DND-41 (cell line): Measurements from ENCODE around the gene AXIN1.

Experiments
- ATAC-seq: fragments of 200-7000 bp; cut with Tn5 transposase; 3 replicates; pipeline ENCODE4 v1.9.1; 2021; ENCODE audit warnings: low read depth; ENCODE audit not compliant: insufficient read depth
- DNase-seq: peaks from one replicate; pipeline ENCODE4 v3.0.0-alpha.2; 2020
- H2AFZ ChIP-seq: 2 replicates; pipeline ENCODE4 v1.6.0; 2012; ENCODE audit warnings: low read depth, low read length
- H3K27ac ChIP-seq: 2 replicates; pipeline ENCODE4 v1.5.1; 2012; ENCODE audit warnings: low read length, inconsistent platforms
- H3K27me3 ChIP-seq: fragments of 200-600 bp; sonication (generic); 2 replicates; pipeline ENCODE4 v1.6.0; 2012; ENCODE audit warnings: low read length, mild to moderate bottlenecking, inconsistent platforms; ENCODE audit not compliant: insufficient read depth, poor library complexity
- H3K36me3 ChIP-seq: 2 replicates; pipeline ENCODE4 v1.5.1; 2012; ENCODE audit warnings: low read length, inconsistent platforms; ENCODE audit not compliant: insufficient read depth
- H3K4me1 ChIP-seq: 2 replicates; pipeline ENCODE4 v1.5.1; 2012; ENCODE audit warnings: mild to moderate bottlenecking, low read length; ENCODE audit not compliant: insufficient read depth
- H3K4me2 ChIP-seq: 2 replicates; pipeline ENCODE4 v1.6.0; 2012; ENCODE audit warnings: mild to moderate bottlenecking, moderate library complexity, low read length, inconsistent platforms; ENCODE audit not compliant: insufficient read depth
- H3K4me3 ChIP-seq, 2 experiments: fragments of 200-600 bp in 1 of 2; shearing (Covaris generic) in 1 of 2; 2 replicates each; pipeline ENCODE4 v1.5.1; 2012 to 2016; ENCODE audit warnings: inconsistent platforms in 2 of 2, low read length in 2 of 2, mild to moderate bottlenecking in 2 of 2, low read depth in 1 of 2, moderate library complexity in 1 of 2
- H3K79me2 ChIP-seq: 2 replicates; pipeline ENCODE4 v1.6.0; 2012; ENCODE audit warnings: low read length, inconsistent platforms; ENCODE audit not compliant: insufficient read depth
- H3K9ac ChIP-seq: 2 replicates; pipeline ENCODE4 v1.6.0; 2012; ENCODE audit warnings: low read depth, mild to moderate bottlenecking, inconsistent platforms, low read length, moderate library complexity
- H3K9me3 ChIP-seq: 2 replicates; pipeline ENCODE4 v1.5.1; 2012; ENCODE audit warnings: low read length, moderate library complexity, mild to moderate bottlenecking, inconsistent platforms; ENCODE audit not compliant: insufficient read depth, severe bottlenecking
- H4K20me1 ChIP-seq: 2 replicates; pipeline ENCODE4 v1.6.0; 2012; ENCODE audit warnings: low read length; ENCODE audit not compliant: insufficient read depth
- CTCF ChIP-seq: IDR thresholded peaks from 2 replicates; pipeline ENCODE4 v1.5.1; 2012; ENCODE audit warnings: borderline replicate concordance, low read length, moderate library complexity, mild to moderate bottlenecking; ENCODE audit not compliant: poor library complexity, severe bottlenecking; ENCODE audit errors: extremely low read depth
- EZH2 ChIP-seq: IDR thresholded peaks from 3 replicates; pipeline ENCODE4 v1.6.1; 2012; ENCODE audit warnings: borderline replicate concordance, low read depth, mild to moderate bottlenecking, moderate library complexity, low read length, inconsistent platforms; ENCODE audit not compliant: severe bottlenecking

AXIN1 gene

GRCh38 chr16:307691-308312 lies 44.7 kb downstream of the AXIN1 start:
- no peak overlapping the region for H3K27ac ChIP-seq

GRCh38 chr16:306911-307370 lies 45.6 kb downstream of the AXIN1 start:
- H3K27me3 ChIP-seq: no peaks in the 10 kb centered on the region
- DNase-seq (no peak), ATAC-seq (no peak)
- no peak overlapping the region for H3K27ac ChIP-seq
- H3K4me2 ChIP-seq: no peak overlapping the region
- no peak overlapping the region for H3K9ac ChIP-seq
- no peak overlapping the region for H3K4me3 ChIP-seq
- TF ChIP-seq EZH2 (no peak), CTCF (no peak)
- peaks cover 37% of the 10 kb centered on the region for H4K20me1 ChIP-seq
- no peaks in the 10 kb centered on the region for H3K9me3 ChIP-seq
- H3K36me3 ChIP-seq: peaks cover 74% of the 10 kb centered on the region
- no peak overlapping the region for H2AFZ ChIP-seq
- H3K4me1 ChIP-seq: no peaks in the 10 kb centered on the region
- peaks cover 8% of the 10 kb centered on the region; the same call in 1 of the 2 replicates for H3K79me2 ChIP-seq

More at GRCh38 chr16:307691-308312, 44.7 kb downstream of the AXIN1 start:
- ATAC-seq (no peak), DNase-seq (no peak)
- Histone ChIP-seq H4K20me1 (peaks cover 35% of the 10 kb centered on the region), H3K36me3 (peaks cover 74% of the 10 kb centered on the region), H3K27me3 (no peaks in the 10 kb centered on the region), H3K79me2 (peaks cover 7% of the 10 kb centered on the region; the same call in 1 of the 2 replicates), H3K4me1 (no peaks in the 10 kb centered on the region), H2AFZ (no peak overlapping the region), H3K4me3 (no peak overlapping the region), H3K9me3 (no peaks in the 10 kb centered on the region), H3K9ac (no peak overlapping the region), H3K4me2 (no peak overlapping the region)
- TF ChIP-seq CTCF: no peak
- TF ChIP-seq EZH2: no peak

GRCh38 chr16:305916-306626 lies 46.5 kb downstream of the AXIN1 start:
- ATAC-seq (no peak), DNase-seq (no peak)
- Histone ChIP-seq H4K20me1 (peaks cover 37% of the 10 kb centered on the region), H3K27me3 (no peaks in the 10 kb centered on the region), H3K36me3 (peaks cover 71% of the 10 kb centered on the region), H3K4me2 (no peak overlapping the region), H3K79me2 (peaks cover 6% of the 10 kb centered on the region; the same call in 1 of the 2 replicates), H3K27ac (no peak overlapping the region), H3K9ac (no peak overlapping the region), H3K4me1 (no peaks in the 10 kb centered on the region), H2AFZ (no peak overlapping the region), H3K9me3 (no peaks in the 10 kb centered on the region), H3K4me3 (no peak overlapping the region)
- no peak for TF ChIP-seq EZH2
- TF ChIP-seq CTCF: no peak
